Tibial nerve (tissue), 4 donors: Measurements from ENCODE around the gene THSD7B. TPM values are rescaled to one million over a fixed set of nuclear protein-coding genes. Genes with fewer than 3 reads are reported as not detected.

Source experiments
- DNase-seq, 2 donors: peaks; one replicate each; pipeline ENCODE4 v3.0.0-alpha.2; 2019; ENCODE audit warnings: low spot score in 2 of 2
- H3K27ac ChIP-seq, 4 donors: fragments of 200-600 bp; sonication (generic) in 3 of 4; one replicate each; pipeline ENCODE4 v1.5.1; 2017 to 2019; ENCODE audit warnings: mild to moderate bottlenecking in 1 of 4
- H3K27me3 ChIP-seq, 2 donors: fragments of 200-600 bp; sonication (generic) in 1 of 2; one replicate each; pipeline versions ENCODE4 v1.5.1 to v1.6.0; 2017 to 2019
- H3K36me3 ChIP-seq, 3 donors: fragments of 200-600 bp; sonication (generic); one replicate each; pipeline ENCODE4 v1.5.1; 2018 to 2019
- H3K4me1 ChIP-seq, 4 donors: fragments of 200-600 bp; sonication (generic) in 3 of 4; one replicate each; pipeline ENCODE4 v1.5.1; 2017 to 2019
- H3K4me3 ChIP-seq, 4 donors: fragments of 200-600 bp; sonication (generic) in 3 of 4; one replicate each; pipeline ENCODE4 v1.5.1; 2017 to 2019; ENCODE audit warnings: mild to moderate bottlenecking in 1 of 4, moderate library complexity in 1 of 4
- H3K9me3 ChIP-seq, 4 donors: fragments of 200-600 bp; sonication (generic) in 3 of 4; one replicate each; pipeline ENCODE4 v1.5.1; 2017 to 2019
- CTCF ChIP-seq, 5 experiments: fragments of 200-600 bp in 3 of 5; fragments of 450-650 bp in 2 of 5; sonication (generic) in 3 of 5; IDR thresholded peaks; one replicate each; pipeline ENCODE4 v1.5.1; 2016 to 2019; ENCODE audit warnings: antibody characterized with exemption in 5 of 5, mild to moderate bottlenecking in 3 of 5, moderate library complexity in 2 of 5
- EP300 ChIP-seq, 2 donors: sonication (generic); formaldehyde crosslinking; IDR thresholded peaks; one replicate each; pipeline ENCODE4 v1.6.1; 2017; ENCODE audit warnings: antibody characterized with exemption in 2 of 2, mild to moderate bottlenecking in 1 of 2
- POLR2A ChIP-seq, 2 donors: fragments of 450-650 bp; IDR thresholded peaks; one replicate each; pipeline ENCODE4 v1.6.1; 2017; ENCODE audit warnings: antibody characterized with exemption in 2 of 2, mild to moderate bottlenecking in 2 of 2, moderate library complexity in 2 of 2
- WGBS, 2 donors: methylation state at CpG; one replicate each; pipeline ENCODE4 v1.1.5; 2018; 5-methylcytosine and 5-hydroxymethylcytosine counted together
- total RNA-seq, 4 donors: library from RNA; depleted of rRNA; stranded (reverse); fragments of >200 nt; gene quantifications; one replicate each; pipeline ENCODE4 v1.1.0, GENCODE V29; 2016

The THSD7B gene
- total RNA-seq, 4 donors from 2014 or later = 1.5 to 13.8 (median 6.7) TPM

- 28 to 40% methylated on average over 4 of the region's 4 CpGs for WGBS, 2 donors
- TF ChIP-seq CTCF (IDR thresholded peaks at IDR 0.05) = no peak
- TF ChIP-seq POLR2A (IDR thresholded peaks at IDR 0.05) = no peak
- TF ChIP-seq EP300 (IDR thresholded peaks at IDR 0.05) = no peak
- Histone ChIP-seq H3K9me3 (peaks cover 0 to 7% (median 0%) of the 10 kb centered on the region in 4 donors), H3K4me3 (no peak overlapping the region), H3K4me1 (no peaks in the 10 kb centered on the region), H3K36me3 (no peaks in the 10 kb centered on the region), H3K27ac (no peak overlapping the region), H3K27me3 (no peaks in the 10 kb centered on the region)
- no peak for DNase-seq
Observed at GRCh38 chr2:136809998-136810397, 44.7 kb downstream of the THSD7B start.

GRCh38 chr2:136818839-136819238 is 53.5 kb downstream of the THSD7B start:
- 72 to 79% methylated on average over 4 of the region's 4 CpGs for WGBS, 2 donors
- Histone ChIP-seq H3K9me3 (no peaks in the 10 kb centered on the region), H3K4me3 (no peak overlapping the region), H3K4me1 (no peaks in the 10 kb centered on the region), H3K27me3 (no peaks in the 10 kb centered on the region), H3K27ac (no peak overlapping the region), H3K36me3 (no peaks in the 10 kb centered on the region)
- no peak for TF ChIP-seq EP300 (IDR thresholded peaks at IDR 0.05)
- TF ChIP-seq CTCF (IDR thresholded peaks at IDR 0.05) = no peak
- DNase-seq = no peak

- Histone ChIP-seq H3K27ac (no peak overlapping the region), H3K27me3 (no peaks in the 10 kb centered on the region), H3K4me3 (no peak overlapping the region), H3K36me3 (no peaks in the 10 kb centered on the region), H3K9me3 (no peaks in the 10 kb centered on the region), H3K4me1 (no peaks in the 10 kb centered on the region)
- no peak for DNase-seq
- TF ChIP-seq CTCF (IDR thresholded peaks at IDR 0.05) = no peak
- 75 to 90% methylated on average over 7 of the region's 7 CpGs for WGBS, 2 donors
Observed at GRCh38 chr2:136823291-136823690, 57.9 kb downstream of the THSD7B start.

GRCh38 chr2:136828162-136828561 is 62.8 kb downstream of the THSD7B start:
- Histone ChIP-seq H3K4me1 (no peaks in the 10 kb centered on the region), H3K4me3 (no peak overlapping the region), H3K27ac (no peak overlapping the region), H3K27me3 (no peaks in the 10 kb centered on the region), H3K36me3 (no peaks in the 10 kb centered on the region), H3K9me3 (no peaks in the 10 kb centered on the region)
- TF ChIP-seq EP300 (IDR thresholded peaks at IDR 0.05) (no peak), POLR2A (IDR thresholded peaks at IDR 0.05) (no peak), CTCF (IDR thresholded peaks at IDR 0.05) (no peak)
- no peak for DNase-seq
- WGBS, 2 donors = 90 to 95% methylated on average over 1 of the region's 1 CpG

GRCh38 chr2:136828774-136829173 is 63.4 kb downstream of the THSD7B start:
- H3K27ac ChIP-seq = no peak overlapping the region
- no peaks in the 10 kb centered on the region for H3K9me3 ChIP-seq
- H3K27me3 ChIP-seq = no peaks in the 10 kb centered on the region
- H3K36me3 ChIP-seq = no peaks in the 10 kb centered on the region
- no peak overlapping the region for H3K4me3 ChIP-seq
- no peak for DNase-seq
- WGBS, 2 donors = 21 to 51% methylated on average over 1 of the region's 1 CpG
- TF ChIP-seq CTCF (IDR thresholded peaks at IDR 0.05) = no peak
- no peak for TF ChIP-seq POLR2A (IDR thresholded peaks at IDR 0.05)
- no peak for TF ChIP-seq EP300 (IDR thresholded peaks at IDR 0.05)
- no peaks in the 10 kb centered on the region for H3K4me1 ChIP-seq
